HCT116 (cell line): ENCODE measurements around the gene KDM2B. TPM values are rescaled to one million over a fixed set of nuclear protein-coding genes. Genes with fewer than 3 reads are reported as not detected.

Source experiments
- ATAC-seq: fragments of 200-7000 bp; cut with Tn5 transposase; 2 replicates; pipeline ENCODE4 v1.9.1; 2020; ENCODE audit warnings: mild to moderate bottlenecking, moderate library complexity
- BruUV-seq: library from RNA; stranded (reverse); fragments of 400-500 nt; replicated peaks from 2 replicates; lab custom pipeline; 2021; lab: Mats Ljungman, UMichigan
- CTCF ChIA-PET: fragments of 300-600 bp; sonication (Branson Sonifier 250); formaldehyde crosslinking; loops from one replicate; lab custom pipeline; 2021; ENCODE audit warnings: antibody characterized with exemption; lab: Charles Lee
- POLR2A ChIA-PET: fragments of 300-600, 350-600 bp; sonication (Branson Sonifier 250); formaldehyde crosslinking; loops from one replicate; lab custom pipeline; 2021; ENCODE audit warnings: antibody characterized with exemption; lab: Charles Lee
- RAD21 ChIA-PET, 2 experiments: fragments of 300-600 bp; sonication (Branson Sonifier 250); formaldehyde crosslinking; loops; one replicate each; lab custom pipeline; 2023; ENCODE audit warnings: low total read pairs in 2 of 2; ENCODE audit not compliant: uncharacterized antibody in 2 of 2, unreplicated experiment in 2 of 2, low non-redundant PET in 1 of 2; lab: Charles Lee
- DNase-seq: peaks from one replicate; pipeline ENCODE4 v3.0.0-alpha.2; 2010; ENCODE audit warnings: low read depth, low spot score
- H2AFZ ChIP-seq: fragments of 200-600 bp; shearing (Covaris generic), sonication (generic); 2 replicates; pipeline ENCODE4 v1.6.1; 2017; ENCODE audit warnings: low read depth, mixed run types, mixed read lengths, antibody characterized with exemption, low read length; ENCODE audit not compliant: poor library complexity, severe bottlenecking
- H3K27ac ChIP-seq: 2 replicates; pipeline ENCODE4 v1.5.1; 2012; ENCODE audit warnings: low read depth, low read length
- H3K27me3 ChIP-seq: fragments of 200-600 bp; sonication (generic); 2 replicates; pipeline ENCODE4 v1.6.1; 2016; ENCODE audit warnings: mixed run types, low read length, mixed read lengths; ENCODE audit not compliant: insufficient read depth
- H3K36me3 ChIP-seq, 2 experiments: fragments of 200-500 bp in 1 of 2; fragments of 200-600 bp in 1 of 2; sonication (Bioruptor generic) in 1 of 2; sonication (generic) in 1 of 2; 2 replicates each; pipeline versions ENCODE4 v1.5.1 to v1.6.1; 2014 to 2016; ENCODE audit warnings: low read length in 2 of 2, inconsistent platforms in 1 of 2, mixed read lengths in 1 of 2, mixed run types in 1 of 2; ENCODE audit not compliant: insufficient read depth in 2 of 2, control insufficient read depth in 1 of 2
- H3K4me1 ChIP-seq, 2 experiments: fragments of 200-600 bp in 1 of 2; sonication (generic) in 1 of 2; 2 replicates each; pipeline versions ENCODE4 v1.5.1 to v1.6.1; 2012 to 2017; ENCODE audit warnings: low read length in 2 of 2, inconsistent platforms in 1 of 2, mild to moderate bottlenecking in 1 of 2, mixed read lengths in 1 of 2, mixed run types in 1 of 2, moderate library complexity in 1 of 2; ENCODE audit not compliant: insufficient read depth in 2 of 2, control insufficient read depth in 1 of 2
- H3K4me2 ChIP-seq: fragments of 200-600 bp; sonication (generic); 2 replicates; pipeline ENCODE4 v1.6.1; 2017; ENCODE audit warnings: mixed run types, low read length, mixed read lengths
- H3K4me3 ChIP-seq, 2 experiments: fragments of 200-600 bp in 1 of 2; sonication (generic) in 1 of 2; replicated peaks in 1 of 2; 2 replicates each; pipeline ENCODE4 v1.5.1; 2011 to 2016; ENCODE audit warnings: low read length in 2 of 2, control low read depth in 1 of 2, low read depth in 1 of 2, mild to moderate bottlenecking in 1 of 2, mixed read lengths in 1 of 2, mixed run types in 1 of 2
- H3K79me2 ChIP-seq: fragments of 200-600 bp; sonication (generic); 2 replicates; pipeline ENCODE4 v1.6.1; 2017; ENCODE audit warnings: mild to moderate bottlenecking, mixed run types, low read length, moderate library complexity, mixed read lengths; ENCODE audit not compliant: insufficient read depth
- H3K9ac ChIP-seq: fragments of 200-600 bp; sonication (generic); 2 replicates; pipeline ENCODE4 v1.6.1; 2016; ENCODE audit warnings: low read length, mixed read lengths
- H3K9me2 ChIP-seq: fragments of 200-600 bp; sonication (generic), shearing (Covaris generic); 2 replicates; pipeline ENCODE4 v1.6.1; 2017; ENCODE audit warnings: mixed run types, mild to moderate bottlenecking, moderate library complexity; ENCODE audit not compliant: insufficient read depth
- H3K9me3 ChIP-seq, 2 experiments: fragments of 200-500 bp in 1 of 2; fragments of 200-600 bp in 1 of 2; sonication (Bioruptor generic) in 1 of 2; sonication (generic) in 1 of 2; 2 replicates each; pipeline ENCODE4 v1.6.1; 2014 to 2017; ENCODE audit warnings: low read length in 2 of 2, mixed read lengths in 2 of 2, inconsistent platforms in 1 of 2, low read depth in 1 of 2, mild to moderate bottlenecking in 1 of 2, mixed run types in 1 of 2, moderate library complexity in 1 of 2; ENCODE audit not compliant: control insufficient read depth in 1 of 2, insufficient read depth in 1 of 2
- H4K20me1 ChIP-seq: fragments of 200-600 bp; sonication (generic), shearing (Covaris generic); 2 replicates; pipeline ENCODE4 v1.6.1; 2017; ENCODE audit warnings: mixed run types, mild to moderate bottlenecking, moderate library complexity; ENCODE audit not compliant: insufficient read depth
- CTCF ChIP-seq, 3 experiments: fragments of 200-600 bp in 1 of 3; sonication (generic) in 1 of 3; IDR thresholded peaks in 2 of 3; conservative IDR thresholded peaks in 1 of 3; 2 replicates each; pipeline ENCODE4 v1.5.1; 2012 to 2017; ENCODE audit warnings: low read depth in 2 of 3, low read length in 2 of 3, antibody characterized with exemption in 1 of 3, borderline replicate concordance in 1 of 3, control low read depth in 1 of 3, mild to moderate bottlenecking in 1 of 3, mixed read lengths in 1 of 3, mixed run types in 1 of 3, moderate library complexity in 1 of 3; ENCODE audit not compliant: insufficient read depth in 1 of 3
- ELF1 ChIP-seq: IDR thresholded peaks from 2 replicates; pipeline ENCODE4 v1.6.1; 2012; ENCODE audit warnings: low read depth, borderline replicate concordance
- JUND ChIP-seq: IDR thresholded peaks from 2 replicates; pipeline ENCODE4 v1.6.1; 2012
- POLR2A ChIP-seq: IDR thresholded peaks from 2 replicates; pipeline ENCODE4 v1.7.0; 2011; ENCODE audit warnings: borderline replicate concordance; ENCODE audit not compliant: insufficient read depth, insufficient read length; ENCODE audit errors: extremely low read depth
- REST ChIP-seq: IDR thresholded peaks from 2 replicates; pipeline ENCODE4 v1.6.1; 2012; ENCODE audit warnings: low read depth
- SIN3A ChIP-seq: IDR thresholded peaks from 2 replicates; pipeline ENCODE4 v1.6.1; 2012; ENCODE audit warnings: low read depth
- TCF7L2 ChIP-seq: IDR thresholded peaks from 2 replicates; pipeline ENCODE4 v1.7.0; 2011; ENCODE audit warnings: borderline replicate concordance, inconsistent platforms; ENCODE audit not compliant: insufficient read depth, insufficient read length; ENCODE audit errors: extremely low read depth
- intact Hi-C: fragments of 100-400 bp; cut with micrococcal nuclease; formaldehyde crosslinking; loops from 2 replicates; pipeline ENCODE4 v1.10.0; 2022
- total RNA-seq: library from RNA; stranded (reverse); gene quantifications from one replicate; pipeline ENCODE4 v1.2.1, GENCODE V29; 2021; ENCODE audit not compliant: unreplicated experiment
- TF ChIP-seq, protein P1 (sequence below): IDR thresholded peaks from 2 replicates; pipeline ENCODE4 v1.6.1; 2012
- TF ChIP-seq, protein P2 (sequence below): IDR thresholded peaks from 2 replicates; pipeline ENCODE4 v1.6.1; 2012

Gene KDM2B
- total RNA-seq, 1 experiment from 2014 or later: 36.7 TPM

GRCh38 chr12:121509339-121509738, 71.5 kb downstream of the KDM2B start (continued):
- TF ChIP-seq, protein P1, sequence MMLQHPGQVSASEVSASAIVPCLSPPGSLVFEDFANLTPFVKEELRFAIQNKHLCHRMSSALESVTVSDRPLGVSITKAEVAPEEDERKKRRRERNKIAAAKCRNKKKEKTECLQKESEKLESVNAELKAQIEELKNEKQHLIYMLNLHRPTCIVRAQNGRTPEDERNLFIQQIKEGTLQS: no peak
- TF ChIP-seq ELF1 (no peak), JUND (no peak)

DNA sequence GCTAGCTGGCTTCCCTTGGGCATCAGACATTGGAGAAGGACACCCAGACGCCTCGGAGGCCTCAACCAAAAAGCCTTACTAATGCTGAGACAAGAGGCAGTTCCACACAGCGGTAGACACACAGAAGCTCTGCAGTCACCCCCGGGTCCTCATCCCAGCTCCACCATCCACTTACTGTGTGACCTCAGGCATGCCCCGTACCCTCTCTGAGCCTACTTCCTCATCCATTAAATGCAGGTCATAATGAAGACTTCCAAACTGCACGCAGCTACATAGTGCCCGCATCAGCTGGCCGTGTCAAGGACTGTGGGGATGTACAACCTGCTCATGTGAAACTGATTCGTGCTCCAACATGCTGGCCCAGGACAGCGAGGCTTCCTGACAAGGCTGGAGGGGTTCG, 72.3 kb downstream of the KDM2B start:
- TF ChIP-seq, protein P2, sequence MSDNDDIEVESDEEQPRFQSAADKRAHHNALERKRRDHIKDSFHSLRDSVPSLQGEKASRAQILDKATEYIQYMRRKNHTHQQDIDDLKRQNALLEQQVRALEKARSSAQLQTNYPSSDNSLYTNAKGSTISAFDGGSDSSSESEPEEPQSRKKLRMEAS: no peak
- TF ChIP-seq POLR2A (no peak), REST (no peak), SIN3A (no peak), CTCF (IDR thresholded peaks at IDR 0.05 in 2 of 3, conservative IDR thresholded peaks at IDR 0.05 in 1 of 3; ENCODE audit: borderline replicate concordance in 1 of 3, insufficient read depth in 1 of 3, low read depth in 2 of 3, low read length in 2 of 3) (no peak), TCF7L2 (no peak)
- TF ChIP-seq, all 23 proteins: peak for 0
- no peak for DNase-seq
- H3K4me3 ChIP-seq: no peak overlapping the region
- no peaks in the 10 kb centered on the region for H4K20me1 ChIP-seq
- intact Hi-C loops: no loop called here
- H3K9me3 ChIP-seq: no peaks in the 10 kb centered on the region
- RAD21 ChIA-PET: no interaction called here
- no TSS peak for BruUV-seq
- no peak overlapping the region for H3K9ac ChIP-seq
- H3K79me2 ChIP-seq: no peaks in the 10 kb centered on the region
- CTCF ChIA-PET: no interaction called here
- H3K4me2 ChIP-seq: no peak overlapping the region
- H2AFZ ChIP-seq: no peak overlapping the region
- H3K4me1 ChIP-seq: peaks cover 2 to 5% of the 10 kb centered on the region in 2 experiments; a peak in 3 of 4 replicates
- no peaks in the 10 kb centered on the region for H3K27me3 ChIP-seq
- H3K36me3 ChIP-seq: no peaks in the 10 kb centered on the region
- POLR2A ChIA-PET: no interaction called here
- no peaks in the 10 kb centered on the region for H3K9me2 ChIP-seq
- H3K27ac ChIP-seq: no peak overlapping the region
- no peak for ATAC-seq
